Suprapubic skin (tissue), 4 donors: ENCODE measurements around the gene GJB4. TPM values are rescaled to one million over a fixed set of nuclear protein-coding genes. Genes with fewer than 3 reads are reported as not detected.

Source experiments
- DNase-seq, 2 donors: peaks; one replicate each; pipeline ENCODE4 v3.0.0-alpha.2; 2019; ENCODE audit warnings: low spot score in 2 of 2
- H3K27ac ChIP-seq: fragments of 200-600 bp; sonication (generic); one replicate; pipeline ENCODE4 v1.5.1; 2019
- H3K27me3 ChIP-seq: fragments of 200-600 bp; sonication (generic); one replicate; pipeline ENCODE4 v1.5.1; 2019
- H3K36me3 ChIP-seq: fragments of 200-600 bp; sonication (generic); one replicate; pipeline ENCODE4 v1.5.1; 2019
- H3K4me1 ChIP-seq: fragments of 200-600 bp; sonication (generic); one replicate; pipeline ENCODE4 v1.5.1; 2019
- H3K4me3 ChIP-seq: fragments of 200-600 bp; sonication (generic); one replicate; pipeline ENCODE4 v1.5.1; 2019; ENCODE audit warnings: mild to moderate bottlenecking
- H3K9me3 ChIP-seq: fragments of 200-600 bp; sonication (generic); one replicate; pipeline ENCODE4 v1.5.1; 2019
- EP300 ChIP-seq: sonication (generic); formaldehyde crosslinking; IDR thresholded peaks from one replicate; pipeline ENCODE4 v1.6.1; 2017; ENCODE audit warnings: antibody characterized with exemption
- POLR2A ChIP-seq, 2 donors: fragments of 450-650 bp; IDR thresholded peaks; one replicate each; pipeline ENCODE4 v1.6.1; 2017; ENCODE audit warnings: antibody characterized with exemption in 2 of 2, mild to moderate bottlenecking in 2 of 2, moderate library complexity in 2 of 2
- POLR2AphosphoS5 ChIP-seq, 3 donors: sonication (generic); formaldehyde crosslinking; IDR thresholded peaks; one replicate each; pipeline ENCODE4 v1.6.1; 2017; ENCODE audit warnings: antibody characterized with exemption in 3 of 3
- WGBS: methylation state at CpG from one replicate; pipeline ENCODE4 v1.1.5; 2018; 5-methylcytosine and 5-hydroxymethylcytosine counted together
- total RNA-seq, 4 donors: library from RNA; depleted of rRNA; stranded (reverse); fragments of >200 nt; gene quantifications; one replicate each; pipeline ENCODE4 v1.1.0, GENCODE V29; 2016
- TF ChIP-seq, protein P1 (sequence below), 2 donors: fragments of 200-600 bp in 1 of 2; fragments of 450-650 bp in 1 of 2; sonication (generic) in 1 of 2; IDR thresholded peaks; one replicate each; pipeline ENCODE4 v1.5.1; 2016 to 2019; ENCODE audit warnings: antibody characterized with exemption in 2 of 2, mild to moderate bottlenecking in 1 of 2, moderate library complexity in 1 of 2

The GJB4 gene
- total RNA-seq, 4 donors from 2014 or later = 13.7 to 41.4 (median 35.5) TPM

DNA sequence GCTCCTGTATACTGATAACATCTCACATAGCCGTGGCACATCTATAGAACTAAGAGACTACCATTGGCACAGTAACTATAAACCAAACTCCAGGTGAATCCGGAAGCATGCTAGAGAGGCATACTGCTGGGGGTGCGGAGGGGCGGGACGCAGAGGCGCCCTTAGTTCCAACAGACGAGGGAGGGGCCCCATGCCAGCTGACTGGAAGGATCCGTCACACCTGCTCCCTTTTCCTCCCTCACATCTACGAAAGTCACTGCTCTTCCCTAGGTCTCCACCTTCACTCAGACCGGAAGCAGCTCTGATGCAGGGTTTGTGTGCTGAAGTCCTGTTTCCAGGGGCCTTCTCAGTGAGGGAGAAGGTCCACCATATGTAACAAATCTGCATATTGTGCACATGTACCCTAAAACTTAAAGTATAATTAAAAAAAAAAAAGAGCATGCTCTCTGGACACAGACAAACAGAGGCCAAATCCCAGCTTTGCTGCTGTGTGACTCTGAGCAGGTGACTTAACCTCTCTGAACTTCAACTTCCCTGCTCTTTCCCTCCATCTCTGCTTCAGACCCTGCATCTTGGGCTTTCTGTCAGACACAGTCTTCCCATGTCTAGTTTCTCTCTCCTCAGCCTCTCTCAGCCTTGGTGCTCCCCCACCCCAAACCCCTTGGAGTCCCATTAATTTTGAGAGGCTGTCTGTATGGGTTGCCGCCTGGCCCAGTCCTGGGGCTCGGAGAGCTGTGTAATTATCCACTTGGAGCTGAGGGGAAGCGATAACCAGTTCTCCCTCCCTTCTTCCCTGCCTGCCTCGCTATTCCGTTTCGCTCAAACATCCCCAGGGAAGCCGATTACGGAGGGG, 12.5 kb upstream of the GJB4 start:
- 60% methylated on average over 18 of the region's 18 CpGs for WGBS
- DNase-seq = no peak
- no peak overlapping the region for H3K27ac ChIP-seq
- peaks cover 4% of the 10 kb centered on the region for H3K4me1 ChIP-seq
- TF ChIP-seq POLR2A (IDR thresholded peaks at IDR 0.05) (no peak), POLR2AphosphoS5 (IDR thresholded peaks at IDR 0.05) (no peak), EP300 (no peak)
- TF ChIP-seq, protein P1, sequence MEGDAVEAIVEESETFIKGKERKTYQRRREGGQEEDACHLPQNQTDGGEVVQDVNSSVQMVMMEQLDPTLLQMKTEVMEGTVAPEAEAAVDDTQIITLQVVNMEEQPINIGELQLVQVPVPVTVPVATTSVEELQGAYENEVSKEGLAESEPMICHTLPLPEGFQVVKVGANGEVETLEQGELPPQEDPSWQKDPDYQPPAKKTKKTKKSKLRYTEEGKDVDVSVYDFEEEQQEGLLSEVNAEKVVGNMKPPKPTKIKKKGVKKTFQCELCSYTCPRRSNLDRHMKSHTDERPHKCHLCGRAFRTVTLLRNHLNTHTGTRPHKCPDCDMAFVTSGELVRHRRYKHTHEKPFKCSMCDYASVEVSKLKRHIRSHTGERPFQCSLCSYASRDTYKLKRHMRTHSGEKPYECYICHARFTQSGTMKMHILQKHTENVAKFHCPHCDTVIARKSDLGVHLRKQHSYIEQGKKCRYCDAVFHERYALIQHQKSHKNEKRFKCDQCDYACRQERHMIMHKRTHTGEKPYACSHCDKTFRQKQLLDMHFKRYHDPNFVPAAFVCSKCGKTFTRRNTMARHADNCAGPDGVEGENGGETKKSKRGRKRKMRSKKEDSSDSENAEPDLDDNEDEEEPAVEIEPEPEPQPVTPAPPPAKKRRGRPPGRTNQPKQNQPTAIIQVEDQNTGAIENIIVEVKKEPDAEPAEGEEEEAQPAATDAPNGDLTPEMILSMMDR (IDR thresholded peaks at IDR 0.05) = no peak
- H3K4me3 ChIP-seq = no peak overlapping the region
- no peaks in the 10 kb centered on the region for H3K36me3 ChIP-seq
- H3K9me3 ChIP-seq = no peaks in the 10 kb centered on the region
- peaks cover 2% of the 10 kb centered on the region for H3K27me3 ChIP-seq

DNA sequence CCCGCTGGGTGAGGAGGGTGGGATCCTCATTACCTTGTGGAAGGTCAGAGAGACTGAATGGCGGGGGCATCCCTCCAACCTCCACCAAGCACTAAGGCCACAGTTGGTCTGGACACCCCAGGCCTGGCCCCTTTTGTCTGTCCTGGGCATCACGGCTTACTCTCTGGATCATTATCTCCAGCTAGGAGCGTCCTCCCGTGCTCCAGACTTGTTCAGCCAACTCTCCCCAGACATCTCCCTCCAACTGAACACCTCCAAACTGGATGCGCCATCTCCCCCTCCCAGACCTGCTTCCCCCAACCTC, 11.9 kb upstream of the GJB4 start:
- H3K9me3 ChIP-seq = no peaks in the 10 kb centered on the region
- H3K27me3 ChIP-seq = peaks cover 2% of the 10 kb centered on the region
- TF ChIP-seq POLR2AphosphoS5 (IDR thresholded peaks at IDR 0.05) = no peak
- TF ChIP-seq EP300 = no peak
- TF ChIP-seq, protein P1 (IDR thresholded peaks at IDR 0.05) = no peak
- TF ChIP-seq POLR2A (IDR thresholded peaks at IDR 0.05) = no peak
- no peak overlapping the region for H3K27ac ChIP-seq
- H3K4me3 ChIP-seq = no peak overlapping the region
- no peak for DNase-seq
- H3K36me3 ChIP-seq = no peaks in the 10 kb centered on the region
- H3K4me1 ChIP-seq = peaks cover 3% of the 10 kb centered on the region
- 79% methylated on average over 6 of the region's 6 CpGs for WGBS

DNA sequence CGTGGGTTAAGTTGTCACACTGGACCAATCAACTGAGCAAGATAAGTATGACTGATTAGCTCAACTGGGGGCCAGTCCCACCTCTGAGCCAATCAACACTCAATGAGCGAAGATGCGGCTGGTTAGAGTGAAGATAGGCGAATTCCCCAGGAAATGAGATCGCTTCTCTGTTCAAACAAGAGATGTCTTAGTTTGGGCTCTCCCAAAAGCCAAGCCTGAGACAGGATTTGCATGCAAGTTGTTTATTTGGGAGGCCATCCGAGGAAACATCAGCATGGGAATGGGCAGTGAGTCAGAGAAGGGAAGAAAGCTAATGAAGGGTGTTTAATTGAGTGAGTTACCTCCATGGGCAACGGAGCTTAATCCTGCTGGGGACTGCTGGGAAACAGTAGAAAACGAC, 9.5 kb upstream of the GJB4 start:
- Histone ChIP-seq H3K27me3 (peaks cover 2% of the 10 kb centered on the region), H3K27ac (no peak overlapping the region), H3K9me3 (no peaks in the 10 kb centered on the region), H3K4me3 (no peak overlapping the region), H3K36me3 (no peaks in the 10 kb centered on the region), H3K4me1 (peaks cover 12% of the 10 kb centered on the region)
- 71% methylated on average over 8 of the region's 8 CpGs for WGBS
- TF ChIP-seq EP300 = no peak
- TF ChIP-seq, protein P1 (IDR thresholded peaks at IDR 0.05) = no peak
- DNase-seq = no peak

DNA sequence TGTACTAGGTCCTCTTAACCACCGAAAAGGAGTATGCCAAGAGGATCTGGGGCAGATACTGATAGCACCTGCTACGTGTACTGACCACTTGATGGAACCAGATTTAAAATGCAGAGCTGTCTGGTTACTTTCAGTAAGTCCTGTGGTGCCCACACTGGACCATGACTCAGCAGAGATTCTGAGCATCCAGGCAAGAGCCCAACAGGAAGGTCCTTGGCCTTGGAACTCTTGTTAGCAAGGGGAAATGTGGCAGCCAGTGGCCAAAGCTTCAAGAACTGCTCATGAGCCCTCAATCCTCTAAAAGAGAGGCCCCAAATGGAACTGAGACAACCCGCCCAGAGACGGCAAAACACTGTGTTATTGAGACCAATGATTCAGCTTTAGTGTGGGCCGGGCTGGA, 8.9 kb upstream of the GJB4 start:
- peaks cover 2% of the 10 kb centered on the region for H3K27me3 ChIP-seq
- no peak for TF ChIP-seq POLR2A (IDR thresholded peaks at IDR 0.05)
- TF ChIP-seq POLR2AphosphoS5 (IDR thresholded peaks at IDR 0.05) = no peak
- TF ChIP-seq, protein P1 (IDR thresholded peaks at IDR 0.05) = no peak
- TF ChIP-seq EP300 = no peak
- H3K9me3 ChIP-seq = no peaks in the 10 kb centered on the region
- H3K27ac ChIP-seq = no peak overlapping the region
- DNase-seq = no peak
- WGBS = 93% methylated on average over 5 of the region's 5 CpGs
- H3K36me3 ChIP-seq = no peaks in the 10 kb centered on the region
- H3K4me3 ChIP-seq = no peak overlapping the region
- peaks cover 12% of the 10 kb centered on the region for H3K4me1 ChIP-seq

DNA sequence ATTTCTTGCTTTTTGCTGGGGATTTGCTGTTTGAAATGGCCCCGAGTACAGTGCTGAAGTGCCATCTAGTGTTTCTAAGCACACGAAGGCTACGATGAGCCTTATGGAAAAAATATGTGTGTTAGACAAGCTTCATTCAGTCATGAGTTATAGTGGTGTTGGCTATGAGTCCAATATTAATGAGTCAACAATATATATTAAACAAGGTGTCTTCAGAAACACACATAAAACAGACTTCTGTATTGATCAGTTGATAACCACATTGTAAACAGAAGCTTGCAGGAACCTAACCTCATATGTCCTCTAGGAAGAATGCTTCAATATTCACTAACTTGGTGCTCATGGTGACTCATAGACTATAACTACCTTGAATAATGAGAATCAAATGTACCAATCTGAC, 6.4 kb upstream of the GJB4 start:
- DNase-seq = no peak
- 56% methylated on average over 3 of the region's 3 CpGs for WGBS
- Histone ChIP-seq H3K4me3 (no peak overlapping the region), H3K4me1 (peaks cover 31% of the 10 kb centered on the region), H3K27me3 (no peaks in the 10 kb centered on the region), H3K27ac (no peak overlapping the region), H3K36me3 (no peaks in the 10 kb centered on the region), H3K9me3 (no peaks in the 10 kb centered on the region)
- TF ChIP-seq POLR2AphosphoS5 (IDR thresholded peaks at IDR 0.05) = no peak
- TF ChIP-seq, protein P1 (IDR thresholded peaks at IDR 0.05) = no peak
- no peak for TF ChIP-seq POLR2A (IDR thresholded peaks at IDR 0.05)
- TF ChIP-seq EP300 = no peak
